Measurements from ENCODE around the gene ERBB4. TPM values are rescaled to one million over a fixed set of nuclear protein-coding genes. Genes with fewer than 3 reads are reported as not detected.

ERBB4 gene
- total and polyA plus RNA-seq, 7 experiments from 2014 or later, result not detected

GRCh38 chr2:211793690-211794089, 744.9 kb downstream of the ERBB4 start:
- Mint-ChIP-seq H3K4me1 (no peaks in the 10 kb centered on the region), H3K36me3 (no peaks in the 10 kb centered on the region), H3K27me3 (no peaks in the 10 kb centered on the region), H3K9me3 (no peaks in the 10 kb centered on the region), H3K4me3 (no peak overlapping the region), H3K27ac (no peak overlapping the region)
- Histone ChIP-seq H3K36me3 (ENCODE audit: control insufficient read depth in 2 of 3, insufficient read depth in 3 of 3, low read length in 3 of 3) (no peaks in the 10 kb centered on the region), H3K27ac (ENCODE audit: low read depth, low read length) (no peak overlapping the region), H3K4me3 (ENCODE audit: low read length) (no peak overlapping the region), H3K27me3 (ENCODE audit: control insufficient read depth in 2 of 2, insufficient read depth in 2 of 2, low read length in 2 of 2) (no peaks in the 10 kb centered on the region), H3K4me1 (ENCODE audit: control insufficient read depth in 2 of 2, insufficient read depth in 2 of 2, low read length in 2 of 2) (no peaks in the 10 kb centered on the region), H3K9me3 (ENCODE audit: control insufficient read depth in 2 of 3, low read length in 3 of 3) (no peaks in the 10 kb centered on the region)
- DNase-seq (no peak), ATAC-seq (no peak)
- ChIA-PET POLR2A (no interaction called here), CTCF (no interaction called here)
- intact Hi-C loops (cut with micrococcal nuclease), result no loop called here

GRCh38 chr2:211789982-211790381, 748.6 kb downstream of the ERBB4 start:
- Mint-ChIP-seq H3K9me3 (peaks cover 0 to 5% (median 0%) of the 10 kb centered on the region in 11 donors), H3K36me3 (no peaks in the 10 kb centered on the region), H3K27ac (no peak overlapping the region), H3K4me3 (no peak overlapping the region), H3K27me3 (no peaks in the 10 kb centered on the region), H3K4me1 (no peaks in the 10 kb centered on the region)
- DNase-seq, result no peak
- ChIA-PET POLR2A (no interaction called here), CTCF (no interaction called here)
- intact Hi-C loops (cut with micrococcal nuclease), result no loop called here
- Histone ChIP-seq H3K4me1 (ENCODE audit: control insufficient read depth in 2 of 2, insufficient read depth in 2 of 2, low read length in 2 of 2) (no peaks in the 10 kb centered on the region), H3K4me3 (ENCODE audit: low read length) (no peak overlapping the region), H3K27me3 (ENCODE audit: control insufficient read depth in 2 of 2, insufficient read depth in 2 of 2, low read length in 2 of 2) (no peaks in the 10 kb centered on the region), H3K9me3 (ENCODE audit: control insufficient read depth in 2 of 3, low read length in 3 of 3) (no peaks in the 10 kb centered on the region), H3K27ac (ENCODE audit: low read depth, low read length) (no peak overlapping the region), H3K36me3 (ENCODE audit: control insufficient read depth in 2 of 3, insufficient read depth in 3 of 3, low read length in 3 of 3) (no peaks in the 10 kb centered on the region)
- no peak for ATAC-seq

DNA sequence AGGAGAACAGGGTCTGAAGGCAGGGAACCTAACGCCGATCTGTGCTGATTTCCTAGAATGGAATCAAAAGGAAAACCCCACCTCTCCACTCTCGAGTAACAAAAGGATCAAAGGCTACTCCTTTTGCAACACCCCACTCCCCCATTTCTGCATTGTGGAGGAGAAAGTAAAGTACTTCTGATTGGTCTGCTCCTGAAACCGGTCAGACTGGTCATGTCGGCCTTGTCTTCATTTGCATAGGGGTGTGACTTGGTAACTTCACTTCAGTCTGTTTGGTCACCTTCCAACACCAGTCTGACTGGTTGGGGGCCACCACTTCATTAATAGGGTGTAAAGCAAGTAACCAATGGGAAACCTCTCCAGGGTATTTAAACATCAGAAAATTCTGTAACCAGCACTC, 771.9 kb downstream of the ERBB4 start:
- CTCF ChIA-PET, result no interaction called here
- no peaks in the 10 kb centered on the region for H3K4me1 Mint-ChIP-seq

GRCh38 chr2:211762479-211762878, 776.1 kb downstream of the ERBB4 start:
- H3K27me3 Mint-ChIP-seq, result no peaks in the 10 kb centered on the region
- Histone ChIP-seq H3K27me3 (ENCODE audit: control insufficient read depth in 2 of 2, insufficient read depth in 2 of 2, low read length in 2 of 2) (no peaks in the 10 kb centered on the region), H3K27ac (ENCODE audit: low read depth, low read length) (no peak overlapping the region), H3K4me1 (ENCODE audit: control insufficient read depth in 2 of 2, insufficient read depth in 2 of 2, low read length in 2 of 2) (no peaks in the 10 kb centered on the region), H3K36me3 (ENCODE audit: control insufficient read depth in 2 of 3, insufficient read depth in 3 of 3, low read length in 3 of 3) (no peaks in the 10 kb centered on the region), H3K9me3 (ENCODE audit: control insufficient read depth in 2 of 3, low read length in 3 of 3) (no peaks in the 10 kb centered on the region), H3K4me3 (ENCODE audit: low read length) (no peak overlapping the region)
- CTCF ChIA-PET, result no interaction called here
- no peak overlapping the region for H3K27ac Mint-ChIP-seq
- intact Hi-C loops (cut with micrococcal nuclease), result no loop called here
- ATAC-seq (no peak), DNase-seq (no peak)
- POLR2A ChIA-PET, result no interaction called here
- no peaks in the 10 kb centered on the region for H3K4me1 Mint-ChIP-seq
- H3K9me3 Mint-ChIP-seq, result peaks cover 0 to 5% (median 0%) of the 10 kb centered on the region in 11 donors
- H3K36me3 Mint-ChIP-seq, result no peaks in the 10 kb centered on the region
- H3K4me3 Mint-ChIP-seq, result no peak overlapping the region

More for the DNA sequence above, 771.9 kb downstream of the ERBB4 start:
- Mint-ChIP-seq H3K27ac (no peak overlapping the region), H3K27me3 (no peaks in the 10 kb centered on the region), H3K4me3 (no peak overlapping the region), H3K9me3 (peaks cover 0 to 12% (median 0%) of the 10 kb centered on the region in 11 donors), H3K36me3 (no peaks in the 10 kb centered on the region)
- intact Hi-C loops (cut with micrococcal nuclease), result no loop called here
- ATAC-seq (no peak), DNase-seq (no peak)
- Histone ChIP-seq H3K9me3 (ENCODE audit: control insufficient read depth in 2 of 3, low read length in 3 of 3) (no peaks in the 10 kb centered on the region), H3K4me3 (ENCODE audit: low read length) (no peak overlapping the region), H3K27me3 (ENCODE audit: control insufficient read depth in 2 of 2, insufficient read depth in 2 of 2, low read length in 2 of 2) (no peaks in the 10 kb centered on the region), H3K36me3 (ENCODE audit: control insufficient read depth in 2 of 3, insufficient read depth in 3 of 3, low read length in 3 of 3) (no peaks in the 10 kb centered on the region), H3K27ac (ENCODE audit: low read depth, low read length) (no peak overlapping the region), H3K4me1 (ENCODE audit: control insufficient read depth in 2 of 2, insufficient read depth in 2 of 2, low read length in 2 of 2) (no peaks in the 10 kb centered on the region)
- POLR2A ChIA-PET, result no interaction called here

- Histone ChIP-seq H3K4me1 (ENCODE audit: control insufficient read depth in 2 of 2, insufficient read depth in 2 of 2, low read length in 2 of 2) (no peaks in the 10 kb centered on the region), H3K4me3 (ENCODE audit: low read length) (no peak overlapping the region), H3K36me3 (ENCODE audit: control insufficient read depth in 2 of 3, insufficient read depth in 3 of 3, low read length in 3 of 3) (no peaks in the 10 kb centered on the region), H3K9me3 (ENCODE audit: control insufficient read depth in 2 of 3, low read length in 3 of 3) (no peaks in the 10 kb centered on the region), H3K27me3 (ENCODE audit: control insufficient read depth in 2 of 2, insufficient read depth in 2 of 2, low read length in 2 of 2) (no peaks in the 10 kb centered on the region), H3K27ac (ENCODE audit: low read depth, low read length) (no peak overlapping the region)
- Mint-ChIP-seq H3K27ac (no peak overlapping the region), H3K4me3 (no peak overlapping the region), H3K4me1 (no peaks in the 10 kb centered on the region), H3K27me3 (no peaks in the 10 kb centered on the region), H3K9me3 (peaks cover 0 to 8% (median 0%) of the 10 kb centered on the region in 11 donors), H3K36me3 (no peaks in the 10 kb centered on the region)
- ATAC-seq (no peak), DNase-seq (no peak)
- intact Hi-C loops (cut with micrococcal nuclease), result no loop called here
- ChIA-PET CTCF (no interaction called here), POLR2A (no interaction called here)
These were observed 778.5 kb downstream of the ERBB4 start for GRCh38 chr2:211760103-211760502.

- H3K36me3 Mint-ChIP-seq, result no peaks in the 10 kb centered on the region
- DNase-seq (no peak), ATAC-seq (no peak)
- H3K27ac Mint-ChIP-seq, result no peak overlapping the region
- H3K9me3 ChIP-seq (ENCODE audit: control insufficient read depth in 2 of 3, low read length in 3 of 3), result no peaks in the 10 kb centered on the region
- no peaks in the 10 kb centered on the region for H3K36me3 ChIP-seq (ENCODE audit: control insufficient read depth in 2 of 3, insufficient read depth in 3 of 3, low read length in 3 of 3)
- ChIA-PET CTCF (no interaction called here), POLR2A (no interaction called here)
- H3K27me3 ChIP-seq (ENCODE audit: control insufficient read depth in 2 of 2, insufficient read depth in 2 of 2, low read length in 2 of 2), result no peaks in the 10 kb centered on the region
- H3K4me3 Mint-ChIP-seq, result no peak overlapping the region
- intact Hi-C loops (cut with micrococcal nuclease), result no loop called here
- no peak overlapping the region for H3K27ac ChIP-seq (ENCODE audit: low read depth, low read length)
- no peaks in the 10 kb centered on the region for H3K4me1 ChIP-seq (ENCODE audit: control insufficient read depth in 2 of 2, insufficient read depth in 2 of 2, low read length in 2 of 2)
- peaks cover 0 to 4% (median 0%) of the 10 kb centered on the region in 11 donors for H3K9me3 Mint-ChIP-seq
- H3K4me3 ChIP-seq (ENCODE audit: low read length), result no peak overlapping the region
- H3K27me3 Mint-ChIP-seq, result no peaks in the 10 kb centered on the region
- H3K4me1 Mint-ChIP-seq, result no peaks in the 10 kb centered on the region
These were observed 782.3 kb downstream of the ERBB4 start for GRCh38 chr2:211756266-211756665.

DNA sequence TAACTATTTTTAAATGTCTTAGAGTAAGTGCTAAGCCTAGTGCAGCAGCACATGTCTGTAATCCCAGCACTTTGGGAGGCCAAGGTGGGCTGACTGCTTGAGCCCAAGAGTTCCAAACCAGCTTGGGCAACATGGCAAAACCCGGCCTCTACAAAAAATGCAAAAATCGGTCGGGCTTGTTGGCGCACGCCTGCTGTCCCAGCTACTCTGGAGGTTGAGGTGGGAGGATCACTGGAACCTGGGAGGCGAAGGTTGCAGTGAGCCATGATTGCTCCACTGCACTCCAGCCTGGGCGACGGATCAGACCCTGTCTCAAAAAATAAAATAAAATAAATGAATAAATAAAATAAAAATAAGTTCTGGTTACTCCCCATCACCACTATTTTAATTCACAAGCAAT, 783.4 kb downstream of the ERBB4 start:
- DNase-seq (no peak), ATAC-seq (no peak)
- Histone ChIP-seq H3K4me1 (ENCODE audit: control insufficient read depth in 2 of 2, insufficient read depth in 2 of 2, low read length in 2 of 2) (no peaks in the 10 kb centered on the region), H3K4me3 (ENCODE audit: low read length) (no peak overlapping the region), H3K27ac (ENCODE audit: low read depth, low read length) (no peak overlapping the region), H3K9me3 (ENCODE audit: control insufficient read depth in 2 of 3, low read length in 3 of 3) (no peaks in the 10 kb centered on the region), H3K36me3 (ENCODE audit: control insufficient read depth in 2 of 3, insufficient read depth in 3 of 3, low read length in 3 of 3) (no peaks in the 10 kb centered on the region), H3K27me3 (ENCODE audit: control insufficient read depth in 2 of 2, insufficient read depth in 2 of 2, low read length in 2 of 2) (no peaks in the 10 kb centered on the region)
- intact Hi-C loops (cut with micrococcal nuclease), result no loop called here
- no peak overlapping the region for H3K4me3 Mint-ChIP-seq
- CTCF ChIA-PET, result no interaction called here
- POLR2A ChIA-PET, result no interaction called here
- H3K4me1 Mint-ChIP-seq, result no peaks in the 10 kb centered on the region
- no peak overlapping the region for H3K27ac Mint-ChIP-seq
- H3K36me3 Mint-ChIP-seq, result no peaks in the 10 kb centered on the region
- H3K9me3 Mint-ChIP-seq, result peaks cover 0 to 4% (median 0%) of the 10 kb centered on the region in 11 donors
- no peaks in the 10 kb centered on the region for H3K27me3 Mint-ChIP-seq
